ENCODE results near the gene ALPK3. TPM values are rescaled to one million over a fixed set of nuclear protein-coding genes. Genes with fewer than 3 reads are reported as not detected.

ALPK3 gene
- total RNA-seq, 1 experiment from 2014 or later: 17.7 TPM

- peaks cover 3% of the 10 kb centered on the region for H3K79me1 ChIP-seq (ENCODE audit: insufficient read depth, low read depth, low read length, poor library complexity, severe bottlenecking)
- H3K27me3 ChIP-seq (ENCODE audit: insufficient read depth, low read length): no peaks in the 10 kb centered on the region
- no peaks in the 10 kb centered on the region for H3K79me2 ChIP-seq (ENCODE audit: insufficient read depth, low read length)
- no peak overlapping the region for H3K23ac ChIP-seq (ENCODE audit: insufficient read length, low read depth, low read length)
- H3K9ac ChIP-seq (ENCODE audit: extremely low read depth, insufficient read length, low read length): no peak overlapping the region
- H4K20me1 ChIP-seq (ENCODE audit: control insufficient read depth, insufficient read depth, insufficient read length): no peaks in the 10 kb centered on the region
- H3K4me3 Mint-ChIP-seq: no peak overlapping the region
- H3K4me1 ChIP-seq (ENCODE audit: insufficient read depth, low read length): no peaks in the 10 kb centered on the region; the same call in 1 of the 2 replicates
- H2BK12ac ChIP-seq (ENCODE audit: insufficient read length, low read depth, low read length): no peak overlapping the region
- no peak overlapping the region for H4K91ac ChIP-seq (ENCODE audit: insufficient read length, low read depth, low read length)
- H3K9me3 ChIP-seq (ENCODE audit: control insufficient read depth, low read depth, low read length): no peaks in the 10 kb centered on the region
- no peak overlapping the region for H2AK5ac ChIP-seq (ENCODE audit: insufficient read length, low read length)
- H3T11ph ChIP-seq (ENCODE audit: low read length): no peak overlapping the region
- H4K8ac ChIP-seq (replicated peaks; ENCODE audit: insufficient read length, low read depth, low read length): no peak overlapping the region
- H3K18ac ChIP-seq (ENCODE audit: insufficient read length, low read depth, low read length): no peak overlapping the region
- H2BK15ac ChIP-seq (ENCODE audit: low read depth, low read length): no peak overlapping the region
- H2BK20ac ChIP-seq (ENCODE audit: low read depth, low read length, poor library complexity, severe bottlenecking): no peak overlapping the region
- no CpG with 5 or more reads among the region's 5 CpGs for WGBS (ENCODE audit: extremely low coverage, insufficient read length, low lambda C conversion rate)
- no peak overlapping the region for H3K4me2 ChIP-seq (ENCODE audit: insufficient read depth, insufficient read length, low read length)
- H3K4me1 Mint-ChIP-seq: peaks cover 19 to 26% of the 10 kb centered on the region in 2 experiments
- H2BK120ac ChIP-seq (ENCODE audit: low read depth, low read length, poor library complexity, severe bottlenecking): no peak overlapping the region
- no peak overlapping the region for H2AFZ ChIP-seq (ENCODE audit: low read length)
- no peak overlapping the region for H3K14ac ChIP-seq (ENCODE audit: insufficient read depth, low read length)
- TF ChIP-seq CTCF (conservative IDR thresholded peaks at IDR 0.05): no peak
- no peaks in the 10 kb centered on the region for H3K27me3 Mint-ChIP-seq (ENCODE audit: low read depth)
- H2BK5ac ChIP-seq (ENCODE audit: insufficient read length, low read length): no peak overlapping the region
- H3K27ac Mint-ChIP-seq: no peak overlapping the region; a peak in 3 of 7 replicates
- H3K36me3 Mint-ChIP-seq (ENCODE audit: insufficient read depth in 1 of 3, low read depth in 3 of 3): peaks cover 29 to 48% (median 31%) of the 10 kb centered on the region in 3 experiments
- H4K5ac ChIP-seq (ENCODE audit: insufficient read length, low read depth, low read length): no peak overlapping the region
- H3K23me2 ChIP-seq (ENCODE audit: insufficient read length, low read depth, low read length, poor library complexity, severe bottlenecking): no peaks in the 10 kb centered on the region
- H3K56ac ChIP-seq (ENCODE audit: insufficient read length, low read depth, low read length): no peak overlapping the region
- H3K27ac ChIP-seq (ENCODE audit: insufficient read length, low read depth, low read length): no peak overlapping the region
- no peaks in the 10 kb centered on the region for H3K9me3 Mint-ChIP-seq
- DNase-seq: no peak
- H3K4ac ChIP-seq (ENCODE audit: low read depth, low read length): no peak overlapping the region
These were observed 32.1 kb upstream of the ALPK3 start for GRCh38 chr15:84785053-84785452.

Data from H9 (cell line).